Prostate gland (tissue), 2 donors: ENCODE measurements around the gene STAT5B.

Experiments used
- POLR2A ChIP-seq: fragments of 450-650 bp; IDR thresholded peaks from one replicate; pipeline ENCODE4 v1.6.1; 2016; ENCODE audit warnings: antibody characterized with exemption, mild to moderate bottlenecking
- POLR2AphosphoS5 ChIP-seq: sonication (generic); formaldehyde crosslinking; IDR thresholded peaks from one replicate; pipeline ENCODE4 v1.6.1; 2017; ENCODE audit warnings: antibody characterized with exemption
- TF ChIP-seq, protein P1 (sequence below), 4 experiments: fragments of 200-600 bp in 2 of 4; fragments of 450-650 bp in 2 of 4; sonication (generic) in 2 of 4; IDR thresholded peaks; 1 replicate in 3 of 4; 2 replicates in 1 of 4; pipeline ENCODE4 v1.5.1; 2016 to 2019; ENCODE audit warnings: antibody characterized with exemption in 4 of 4, mild to moderate bottlenecking in 2 of 4, moderate library complexity in 2 of 4

- TF ChIP-seq POLR2A (no peak), POLR2AphosphoS5 (no peak)
- TF ChIP-seq, protein P1, sequence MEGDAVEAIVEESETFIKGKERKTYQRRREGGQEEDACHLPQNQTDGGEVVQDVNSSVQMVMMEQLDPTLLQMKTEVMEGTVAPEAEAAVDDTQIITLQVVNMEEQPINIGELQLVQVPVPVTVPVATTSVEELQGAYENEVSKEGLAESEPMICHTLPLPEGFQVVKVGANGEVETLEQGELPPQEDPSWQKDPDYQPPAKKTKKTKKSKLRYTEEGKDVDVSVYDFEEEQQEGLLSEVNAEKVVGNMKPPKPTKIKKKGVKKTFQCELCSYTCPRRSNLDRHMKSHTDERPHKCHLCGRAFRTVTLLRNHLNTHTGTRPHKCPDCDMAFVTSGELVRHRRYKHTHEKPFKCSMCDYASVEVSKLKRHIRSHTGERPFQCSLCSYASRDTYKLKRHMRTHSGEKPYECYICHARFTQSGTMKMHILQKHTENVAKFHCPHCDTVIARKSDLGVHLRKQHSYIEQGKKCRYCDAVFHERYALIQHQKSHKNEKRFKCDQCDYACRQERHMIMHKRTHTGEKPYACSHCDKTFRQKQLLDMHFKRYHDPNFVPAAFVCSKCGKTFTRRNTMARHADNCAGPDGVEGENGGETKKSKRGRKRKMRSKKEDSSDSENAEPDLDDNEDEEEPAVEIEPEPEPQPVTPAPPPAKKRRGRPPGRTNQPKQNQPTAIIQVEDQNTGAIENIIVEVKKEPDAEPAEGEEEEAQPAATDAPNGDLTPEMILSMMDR (IDR thresholded peaks at IDR 0.05) = no peak
Measured at GRCh38 chr17:42233156-42233555, 43.0 kb downstream of the STAT5B start.
